Measurements from ENCODE around the gene CNKSR3.

GRCh38 chr6:154512201-154512600 is 1.7 kb upstream of the CNKSR3 start:
- TF ChIP-seq CTCF (IDR thresholded peaks at IDR 0.05) (no peak), POLR2A (IDR thresholded peaks at IDR 0.05) (no peak), POLR2AphosphoS5 (IDR thresholded peaks at IDR 0.05) (no peak)
